Testis (tissue), 3 donors: ENCODE measurements around the gene STARD13. TPM values are rescaled to one million over a fixed set of nuclear protein-coding genes. Genes with fewer than 3 reads are reported as not detected.

Experiments used
- DNase-seq: peaks from one replicate; pipeline ENCODE4 v3.0.0-alpha.2; 2019
- H3K27ac ChIP-seq, 2 donors: fragments of 200-600 bp; sonication (generic); one replicate each; pipeline ENCODE4 v1.5.1; 2019
- H3K27me3 ChIP-seq: fragments of 200-600 bp; sonication (generic); one replicate; pipeline ENCODE4 v1.5.1; 2019
- H3K36me3 ChIP-seq: fragments of 200-600 bp; sonication (generic); one replicate; pipeline ENCODE4 v1.5.1; 2017; ENCODE audit warnings: low read depth; ENCODE audit errors: missing control alignments
- H3K4me1 ChIP-seq: fragments of 200-600 bp; sonication (generic); one replicate; pipeline ENCODE4 v1.5.1; 2019
- H3K4me3 ChIP-seq, 2 donors: fragments of 200-600 bp; sonication (generic); one replicate each; pipeline ENCODE4 v1.5.1; 2017 to 2019
- H3K9me3 ChIP-seq: fragments of 200-600 bp; sonication (generic); one replicate; pipeline ENCODE4 v1.5.1; 2017
- CTCF ChIP-seq, 3 experiments: fragments of 450-650 bp in 2 of 3; fragments of 200-600 bp in 1 of 3; sonication (generic) in 1 of 3; IDR thresholded peaks; one replicate each; pipeline ENCODE4 v1.5.1; 2016 to 2019; ENCODE audit warnings: antibody characterized with exemption in 3 of 3, mild to moderate bottlenecking in 2 of 3, moderate library complexity in 1 of 3
- POLR2A ChIP-seq: fragments of 450-650 bp; IDR thresholded peaks from one replicate; pipeline ENCODE4 v1.6.1; 2017; ENCODE audit warnings: antibody characterized with exemption, mild to moderate bottlenecking, moderate library complexity
- WGBS, 2 donors: methylation state at CpG; one replicate each; pipeline ENCODE4 v1.1.5; 2018; 5-methylcytosine and 5-hydroxymethylcytosine counted together
- intact Hi-C: fragments of 100-400 bp; cut with DNase I; formaldehyde crosslinking; loops from one replicate; pipeline ENCODE4 v1.15.1; 2023; ENCODE audit warnings: low total_unique reads
- polyA plus RNA-seq: library from polyadenylated mRNA; stranded (reverse); fragments of 350-450 nt; fragmentation: Illumina TruSeq; extraction: RNeasy Lipid Tissue Mini Kit (QIAGEN cat#74804); gene quantifications from one replicate; pipeline ENCODE4 v1.2.3, GENCODE V29; 2014; ENCODE audit warnings: low read depth, low replicate concordance; ENCODE audit not compliant: insufficient read depth
- total RNA-seq, 2 donors: library from RNA; depleted of rRNA; stranded (reverse); fragments of >200 nt; gene quantifications; one replicate each; pipeline ENCODE4 v1.2.3, GENCODE V29; 2016

The STARD13 gene
- total and polyA plus RNA-seq, 3 donors from 2014 or later = 7.2 to 33.7 (median 24.4) TPM

- Histone ChIP-seq H3K4me1 (no peaks in the 10 kb centered on the region), H3K36me3 (no peaks in the 10 kb centered on the region), H3K27ac (no peak overlapping the region), H3K4me3 (no peak overlapping the region), H3K9me3 (no peaks in the 10 kb centered on the region), H3K27me3 (no peaks in the 10 kb centered on the region)
- WGBS, 2 donors = 61 to 85% methylated on average over 2 of the region's 2 CpGs
- no peak for DNase-seq
- intact Hi-C loops = no loop called here
- TF ChIP-seq POLR2A (no peak), CTCF (IDR thresholded peaks at IDR 0.05) (no peak)
Observed at GRCh38 chr13:33101835-33102234, 183.7 kb downstream of the STARD13 start.

DNA sequence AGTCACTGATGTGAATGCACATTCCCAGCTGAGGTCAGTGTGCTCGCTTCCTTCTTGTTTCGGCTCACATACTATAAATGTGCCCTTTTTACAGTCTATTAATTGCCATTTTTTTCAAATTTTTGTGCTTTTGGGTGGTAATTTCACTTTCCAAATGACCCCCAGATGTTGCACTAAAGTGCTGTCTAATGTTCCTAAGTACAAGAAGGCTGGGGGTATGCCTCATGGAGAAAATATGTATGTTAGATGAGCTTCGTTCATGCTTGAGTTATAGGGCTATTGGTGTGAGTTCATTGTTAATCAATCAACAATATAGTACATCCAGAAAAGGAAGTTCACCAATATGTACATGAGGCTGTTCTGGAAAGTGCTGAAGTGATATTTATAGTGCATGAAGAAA is 184.7 kb downstream of the STARD13 start:
- Histone ChIP-seq H3K4me3 (no peak overlapping the region), H3K27ac (no peak overlapping the region), H3K9me3 (no peaks in the 10 kb centered on the region), H3K27me3 (no peaks in the 10 kb centered on the region), H3K36me3 (no peaks in the 10 kb centered on the region), H3K4me1 (no peaks in the 10 kb centered on the region)
- intact Hi-C loops = no loop called here
- DNase-seq = no peak
- TF ChIP-seq POLR2A (no peak), CTCF (IDR thresholded peaks at IDR 0.05) (no peak)
- 90 to 97% methylated on average over 3 of the region's 3 CpGs for WGBS, 2 donors

- no peaks in the 10 kb centered on the region for H3K4me1 ChIP-seq
- no peaks in the 10 kb centered on the region for H3K9me3 ChIP-seq
- intact Hi-C loops = no loop called here
- TF ChIP-seq POLR2A (no peak), CTCF (IDR thresholded peaks at IDR 0.05) (no peak)
- WGBS, 2 donors = 76 to 81% methylated on average over 3 of the region's 3 CpGs
- no peak for DNase-seq
- H3K4me3 ChIP-seq = no peak overlapping the region
- no peak overlapping the region for H3K27ac ChIP-seq
- no peaks in the 10 kb centered on the region for H3K36me3 ChIP-seq
- no peaks in the 10 kb centered on the region for H3K27me3 ChIP-seq
Observed at GRCh38 chr13:33099860-33100259, 185.7 kb downstream of the STARD13 start.

DNA sequence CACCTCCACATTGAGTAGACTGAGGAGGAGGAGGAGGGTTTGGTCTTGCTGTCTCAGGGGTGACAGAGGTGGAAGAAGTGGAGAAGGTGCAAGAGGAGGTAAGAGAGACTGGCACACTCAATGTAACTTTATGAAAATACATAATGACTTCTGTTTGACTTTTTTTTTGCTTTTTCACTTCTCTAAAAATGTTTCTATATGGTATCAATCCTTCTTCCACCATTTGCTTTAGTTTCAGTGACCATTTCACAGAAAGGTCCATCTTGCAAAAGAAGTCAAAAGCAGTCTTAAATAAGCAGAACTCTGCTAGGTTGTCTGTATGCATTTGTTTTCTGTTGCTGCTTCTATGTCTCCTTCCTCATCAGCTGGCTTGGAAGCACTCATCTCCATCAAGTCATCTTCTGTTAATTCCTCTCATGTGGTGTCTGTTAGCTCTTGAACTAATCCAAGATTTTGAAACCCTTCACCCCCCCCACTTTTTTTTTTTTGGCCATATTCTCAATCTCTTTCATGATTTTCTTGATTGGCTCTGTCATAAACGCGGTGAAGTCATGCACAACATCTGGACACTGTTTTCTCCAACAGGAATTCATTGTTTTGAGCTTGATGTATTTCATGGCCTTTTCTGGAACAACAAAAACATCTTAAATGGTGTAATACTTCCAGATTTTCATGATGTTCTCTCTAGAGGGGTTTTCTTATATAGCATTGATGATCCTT is 188.5 kb downstream of the STARD13 start:
- Histone ChIP-seq H3K4me3 (no peak overlapping the region), H3K9me3 (no peaks in the 10 kb centered on the region), H3K4me1 (peaks cover 9% of the 10 kb centered on the region), H3K27me3 (no peaks in the 10 kb centered on the region), H3K27ac (no peak overlapping the region), H3K36me3 (no peaks in the 10 kb centered on the region)
- TF ChIP-seq CTCF (IDR thresholded peaks at IDR 0.05) = no peak
- no peak for TF ChIP-seq POLR2A
- DNase-seq = no peak
- WGBS, 2 donors = 86 to 96% methylated on average over 2 of the region's 2 CpGs
- intact Hi-C loops = no loop called here
